KOPT-K1 (cell line): ENCODE results near the gene RFX4.
"Not testable (repeated sequence)": the region's sequence is repeated elsewhere in the genome, so short reads cannot be mapped to it uniquely, and the experiment has no call there.

ENCODE experiments used
- H3K27ac ChIP-seq: fragments of 200-600 bp; sonication (generic); 2 replicates; pipeline ENCODE4 v1.5.1; 2016; ENCODE audit warnings: antibody characterized with exemption, mild to moderate bottlenecking, low read depth, low read length; ENCODE audit not compliant: poor library complexity, severe bottlenecking
- H3K36me3 ChIP-seq: fragments of 200-600 bp; sonication (generic); 2 replicates; pipeline ENCODE4 v1.5.1; 2017; ENCODE audit warnings: antibody characterized with exemption, mild to moderate bottlenecking, low read length, moderate library complexity; ENCODE audit not compliant: insufficient read depth
- H3K9me3 ChIP-seq: fragments of 200-600 bp; sonication (generic); 2 replicates; pipeline ENCODE4 v1.5.1; 2017; ENCODE audit warnings: antibody characterized with exemption, low read length, mild to moderate bottlenecking; ENCODE audit not compliant: insufficient read depth, poor library complexity, severe bottlenecking

The RFX4 gene

GRCh38 chr12:106682594-106683234, 99.9 kb downstream of the RFX4 start:
- Histone ChIP-seq H3K36me3 (no peaks in the 10 kb centered on the region), H3K9me3 (no peaks in the 10 kb centered on the region), H3K27ac (no peak overlapping the region)

GRCh38 chr12:106684497-106684896, 101.7 kb downstream of the RFX4 start:
- no peak overlapping the region for H3K27ac ChIP-seq
- H3K9me3 ChIP-seq, result no peaks in the 10 kb centered on the region

DNA sequence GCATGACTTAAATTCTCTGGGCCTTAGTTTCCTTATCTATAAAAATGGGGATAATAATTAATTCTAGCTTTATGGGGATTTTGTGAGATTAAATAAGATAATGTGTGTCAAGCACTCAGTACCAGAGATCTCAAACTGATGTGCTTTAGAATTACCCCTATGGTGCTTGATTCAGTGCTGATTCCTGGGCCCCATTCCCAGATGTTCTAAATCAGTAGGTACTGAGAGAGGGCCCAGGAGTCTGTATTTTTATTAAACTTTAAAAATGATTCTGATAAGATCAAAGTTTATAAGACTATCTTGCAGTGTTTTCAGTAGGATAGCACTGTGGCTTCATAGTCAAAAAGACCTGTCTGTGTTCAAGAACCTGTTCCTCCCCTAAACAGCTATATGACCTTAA, 102.6 kb downstream of the RFX4 start:
- Histone ChIP-seq H3K36me3 (no peaks in the 10 kb centered on the region), H3K9me3 (no peaks in the 10 kb centered on the region), H3K27ac (no peak overlapping the region)

More at GRCh38 chr12:106684497-106684896, 101.7 kb downstream of the RFX4 start:
- no peaks in the 10 kb centered on the region for H3K36me3 ChIP-seq

GRCh38 chr12:106687672-106688071, 104.9 kb downstream of the RFX4 start:
- H3K36me3 ChIP-seq, result no peaks in the 10 kb centered on the region
- no peaks in the 10 kb centered on the region for H3K9me3 ChIP-seq
- H3K27ac ChIP-seq, result no peak overlapping the region

DNA sequence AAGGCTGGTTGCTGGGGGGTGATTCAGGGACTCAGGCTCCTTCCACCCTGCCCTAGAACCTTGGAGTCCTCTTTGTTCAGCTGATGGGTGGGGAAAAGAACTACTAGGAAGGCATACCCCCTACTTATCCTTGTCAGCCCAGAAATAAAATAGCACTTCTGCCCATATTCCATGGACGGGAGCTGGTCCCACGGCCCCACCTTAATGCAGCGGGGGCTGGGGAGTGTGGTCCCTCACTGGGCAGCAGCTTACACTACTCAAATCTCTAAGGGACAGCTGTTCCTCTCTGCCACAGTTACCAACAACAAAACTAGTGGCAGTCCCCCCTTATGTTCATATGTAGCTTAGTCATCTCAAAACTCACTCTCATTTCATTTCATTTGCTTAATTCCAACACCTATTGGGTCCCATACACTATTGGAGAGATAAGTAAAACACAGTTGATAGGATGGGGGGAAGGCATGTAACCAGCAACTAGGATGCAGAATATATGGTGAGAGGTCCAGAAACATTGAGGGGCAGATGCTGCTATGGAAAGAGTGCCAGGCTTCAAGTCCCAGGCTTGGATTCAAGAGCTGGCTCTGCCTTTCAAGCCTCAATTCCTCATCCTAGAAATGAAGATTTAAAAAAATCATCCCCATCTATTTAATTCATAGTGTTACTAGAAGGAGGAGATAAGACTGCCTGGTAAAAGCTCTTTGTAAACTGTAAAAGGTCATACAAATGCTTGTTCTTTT, 107.9 kb downstream of the RFX4 start:
- no peaks in the 10 kb centered on the region for H3K9me3 ChIP-seq

GRCh38 chr12:106692033-106692432, 109.2 kb downstream of the RFX4 start:
- H3K9me3 ChIP-seq, H3K27ac ChIP-seq, H3K36me3 ChIP-seq: not testable (repeated sequence)

More for the DNA sequence above, 107.9 kb downstream of the RFX4 start:
- no peaks in the 10 kb centered on the region for H3K36me3 ChIP-seq
- no peak overlapping the region for H3K27ac ChIP-seq

GRCh38 chr12:106692896-106693820, 110.4 kb downstream of the RFX4 start:
- Histone ChIP-seq H3K36me3 (no peaks in the 10 kb centered on the region), H3K27ac (no peak overlapping the region), H3K9me3 (no peaks in the 10 kb centered on the region)

DNA sequence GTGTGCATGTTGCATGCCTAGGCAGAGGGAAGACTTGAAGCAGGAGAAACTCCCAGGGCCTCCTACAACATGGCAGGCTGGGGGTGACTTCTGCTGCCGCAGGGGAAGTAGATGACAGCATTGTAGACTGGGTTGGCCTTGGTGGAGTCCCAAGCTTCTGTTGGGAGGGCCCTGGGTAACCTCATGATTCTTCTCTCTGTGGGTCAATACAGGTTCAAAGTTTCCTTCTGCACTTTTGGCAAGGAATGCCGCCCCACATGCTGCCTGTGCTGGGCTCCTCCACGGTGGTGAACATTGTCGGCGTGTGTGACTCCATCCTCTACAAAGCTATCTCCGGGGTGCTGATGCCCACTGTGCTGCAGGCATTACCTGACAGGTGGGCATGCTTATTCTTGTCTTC, 113.3 kb downstream of the RFX4 start:
- Histone ChIP-seq H3K9me3 (peaks cover 17% of the 10 kb centered on the region), H3K27ac (no peak overlapping the region), H3K36me3 (no peaks in the 10 kb centered on the region)

DNA sequence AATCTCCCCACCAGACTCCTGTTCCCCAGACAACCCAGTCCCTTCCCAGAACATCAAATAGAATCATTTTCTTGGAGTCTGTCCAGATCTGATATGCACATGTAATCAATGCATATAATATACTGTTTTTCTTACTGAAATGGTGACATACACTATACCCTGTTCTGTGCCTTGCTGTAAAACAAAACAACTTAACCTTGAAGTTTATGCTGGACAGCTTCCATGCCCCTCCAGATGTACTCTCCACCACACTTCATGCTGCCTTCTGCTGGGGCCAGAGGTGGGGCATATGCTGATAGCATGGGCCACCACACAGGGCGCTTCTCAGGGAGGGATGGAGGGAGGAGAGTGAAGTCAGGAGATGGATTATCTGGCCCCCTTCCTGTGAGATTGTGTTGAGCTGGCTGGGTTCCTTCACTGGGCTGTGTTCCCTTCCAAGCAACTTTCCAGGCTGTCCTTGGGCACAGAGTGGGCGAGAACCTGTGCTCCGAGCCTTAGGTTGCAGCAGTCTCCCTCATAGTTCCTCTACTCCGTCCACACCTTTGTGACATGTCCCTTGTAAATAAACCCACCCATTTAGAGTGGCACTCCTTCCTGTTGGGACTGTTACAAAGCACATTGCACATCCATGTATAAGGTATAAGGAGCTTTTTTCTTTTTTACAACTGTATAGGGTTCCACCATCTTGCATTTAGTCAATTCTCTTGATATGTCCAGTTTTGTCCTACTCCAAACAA, 114.0 kb downstream of the RFX4 start:
- Histone ChIP-seq H3K36me3 (no peaks in the 10 kb centered on the region), H3K27ac (no peak overlapping the region), H3K9me3 (peaks cover 25% of the 10 kb centered on the region)

GRCh38 chr12:106704081-106704480, 121.3 kb downstream of the RFX4 start:
- H3K27ac ChIP-seq, result no peak overlapping the region
- H3K36me3 ChIP-seq, result no peaks in the 10 kb centered on the region
- peaks cover 28% of the 10 kb centered on the region for H3K9me3 ChIP-seq

GRCh38 chr12:106705971-106706370, 123.2 kb downstream of the RFX4 start:
- no peak overlapping the region for H3K27ac ChIP-seq
- peaks cover 20% of the 10 kb centered on the region for H3K9me3 ChIP-seq
- no peaks in the 10 kb centered on the region for H3K36me3 ChIP-seq

- Histone ChIP-seq H3K9me3 (no peaks in the 10 kb centered on the region), H3K36me3 (no peaks in the 10 kb centered on the region), H3K27ac (no peak overlapping the region)
Measured at GRCh38 chr12:106709068-106709511, 126.3 kb downstream of the RFX4 start.

DNA sequence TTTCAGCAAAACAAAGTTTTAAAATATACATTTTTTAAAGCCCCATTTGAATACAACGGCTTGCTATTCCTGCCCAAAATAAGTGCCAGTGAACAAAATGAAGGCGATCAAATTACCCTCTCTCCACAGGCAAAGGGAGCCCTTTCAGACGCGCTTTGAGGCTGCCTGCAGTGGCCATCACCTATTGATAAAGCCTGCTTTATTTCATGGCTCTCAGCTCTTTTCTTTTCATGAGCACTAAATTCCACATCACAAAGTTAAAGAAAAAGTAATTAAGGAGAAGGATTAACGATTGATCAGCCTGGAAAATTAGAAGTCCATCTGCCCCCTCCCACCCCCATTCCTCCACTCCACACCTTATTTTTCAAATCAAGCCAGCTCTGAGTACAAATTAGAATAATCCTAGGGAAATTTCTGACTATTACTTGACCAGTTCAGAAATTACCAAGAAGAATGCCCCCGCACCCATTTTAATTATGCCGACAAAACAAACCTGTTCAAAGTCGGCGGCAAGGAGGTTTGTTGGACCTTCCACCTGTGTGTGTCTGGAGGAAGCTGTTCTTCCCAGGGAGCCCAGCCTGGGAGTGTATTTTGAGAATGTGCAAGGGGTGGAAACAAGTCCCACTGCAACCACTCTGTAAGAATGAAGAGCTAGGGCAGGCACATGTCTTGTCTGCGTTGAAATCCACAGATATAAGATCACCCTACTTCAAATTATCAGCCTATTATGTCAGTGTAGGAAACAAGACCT, 127.5 kb downstream of the RFX4 start:
- H3K9me3 ChIP-seq, result no peaks in the 10 kb centered on the region
- H3K27ac ChIP-seq, result no peak overlapping the region

DNA sequence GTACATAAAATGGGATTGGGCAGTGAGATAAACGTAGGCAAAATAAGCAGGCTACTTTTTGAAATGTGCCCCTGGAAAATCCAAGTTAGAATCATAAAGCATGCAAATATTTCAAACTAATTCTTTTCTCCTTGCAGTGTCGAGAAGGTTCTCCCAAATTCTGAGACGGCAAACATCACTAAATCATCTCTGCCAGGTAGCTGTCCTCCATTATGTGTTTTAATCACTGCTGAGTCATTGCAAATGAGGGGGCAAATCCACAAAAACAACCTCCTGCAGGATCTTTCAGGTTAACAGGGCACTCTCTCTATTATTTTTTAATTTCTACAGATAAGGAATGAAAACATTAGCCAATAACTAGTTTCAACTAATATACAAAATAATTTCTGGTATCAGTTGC, 128.5 kb downstream of the RFX4 start:
- no peak overlapping the region for H3K27ac ChIP-seq
- H3K9me3 ChIP-seq, result no peaks in the 10 kb centered on the region
- H3K36me3 ChIP-seq, result no peaks in the 10 kb centered on the region

More for the DNA sequence above, 127.5 kb downstream of the RFX4 start:
- H3K36me3 ChIP-seq, result no peaks in the 10 kb centered on the region
